SHP77 treated with DMSO at 0.1 percent for 48 hours (cell line): ENCODE results near the gene INPP4B.

Source experiments
- DNase-seq: peaks from one replicate; lab custom pipeline; 2025; lab: John Stamatoyannopoulos, UW

INPP4B gene

DNA sequence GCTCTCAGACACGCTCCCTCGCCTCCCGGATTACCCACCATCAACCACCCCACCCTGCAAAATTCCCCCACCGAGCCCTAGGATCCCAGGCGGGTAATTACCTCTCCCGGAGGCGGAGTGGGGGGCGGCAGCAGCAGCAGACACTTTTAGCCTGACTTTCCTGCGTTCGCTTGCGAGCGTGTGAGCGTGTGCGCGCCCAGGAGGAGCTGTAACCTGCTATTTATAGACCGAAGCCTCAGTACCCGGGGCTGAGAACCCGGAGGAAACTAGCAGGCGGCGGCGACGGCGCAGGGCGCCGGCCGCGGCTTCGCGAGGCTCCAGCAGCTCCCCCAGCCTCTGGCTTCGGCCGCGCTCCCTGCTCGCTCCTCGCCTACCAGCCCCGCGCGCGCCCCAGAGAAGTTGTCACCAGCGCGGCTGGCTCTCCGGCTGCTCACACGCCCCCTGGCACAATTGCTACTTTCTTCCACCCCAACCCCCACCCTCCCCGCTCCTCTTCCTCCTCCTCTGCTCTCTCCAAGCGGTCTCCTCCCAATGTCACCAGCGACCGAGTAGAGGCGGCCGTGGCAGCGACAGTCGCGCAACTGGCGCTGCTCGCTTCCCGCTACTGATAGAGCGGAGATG, at the start of gene INPP4B:
Gene INPP4B (minus strand): TSS at position 194 of the 621 bp plus-strand sequence.
- no peak for DNase-seq

DNA sequence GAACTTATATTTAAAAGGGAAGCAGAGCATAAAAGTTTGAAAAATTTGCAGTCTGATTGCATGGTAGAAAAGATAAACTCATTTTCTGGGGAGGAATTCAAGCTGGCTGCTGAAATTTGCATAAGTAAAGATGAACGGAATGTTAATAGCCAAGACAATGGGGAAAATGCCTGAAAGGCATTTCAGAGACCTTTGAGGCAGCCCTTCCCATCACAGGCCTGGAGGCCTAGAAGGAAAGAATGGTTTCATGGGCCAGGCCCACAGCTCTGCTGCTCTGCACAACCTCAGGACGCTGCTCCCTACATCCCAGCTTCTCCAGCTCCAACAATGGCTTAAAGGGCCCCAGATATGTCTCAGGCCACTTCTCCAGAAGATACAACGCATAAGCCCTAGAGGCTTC, 46.9 kb upstream of the INPP4B start:
- DNase-seq, result no peak

DNA sequence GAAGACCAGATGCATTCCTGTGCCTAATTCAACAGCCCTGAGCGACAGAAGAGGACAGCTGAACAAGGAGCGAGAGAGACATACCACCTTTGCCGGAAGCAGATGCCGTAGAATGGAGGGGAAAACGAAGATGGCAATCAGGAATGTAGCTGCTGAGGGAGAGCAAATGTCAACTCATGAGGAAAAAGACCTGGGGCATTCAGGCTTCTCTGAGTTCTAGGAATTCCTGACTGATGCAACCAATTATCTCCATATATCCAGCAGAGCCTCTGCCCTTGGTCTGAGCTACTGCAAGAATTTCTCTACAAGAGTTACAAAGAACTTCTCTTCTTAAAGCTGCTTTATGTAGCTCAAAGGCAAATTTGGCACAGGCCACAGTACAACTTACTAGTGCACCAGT, 40.5 kb upstream of the INPP4B start:
- no peak for DNase-seq

- no peak for DNase-seq
Observed at GRCh38 chr4:142883040-142883832, 37.1 kb upstream of the INPP4B start.

GRCh38 chr4:142882159-142882558, 36.1 kb upstream of the INPP4B start:
- no peak for DNase-seq

GRCh38 chr4:142881331-142881730, 35.2 kb upstream of the INPP4B start:
- no peak for DNase-seq

DNA sequence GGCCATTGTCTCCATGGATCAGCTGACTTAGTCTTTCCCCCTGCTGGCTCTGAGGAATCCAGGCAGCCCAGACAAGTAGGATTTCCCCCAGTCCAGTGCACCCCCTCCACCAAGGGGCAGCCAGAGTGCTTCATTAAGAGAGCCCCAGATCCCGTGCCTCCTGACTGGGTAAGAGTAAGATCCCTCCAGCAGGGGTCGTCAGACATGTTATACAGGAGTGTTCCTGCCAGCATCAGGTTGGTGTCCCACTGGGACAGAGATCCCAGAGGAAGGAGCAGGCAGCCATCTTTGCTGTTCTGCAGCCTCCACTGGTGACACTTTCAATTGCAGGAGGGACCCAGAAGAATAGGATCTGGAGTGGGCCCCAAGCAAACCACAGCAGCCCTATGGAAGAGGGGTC, 29.0 kb upstream of the INPP4B start:
- no peak for DNase-seq

DNA sequence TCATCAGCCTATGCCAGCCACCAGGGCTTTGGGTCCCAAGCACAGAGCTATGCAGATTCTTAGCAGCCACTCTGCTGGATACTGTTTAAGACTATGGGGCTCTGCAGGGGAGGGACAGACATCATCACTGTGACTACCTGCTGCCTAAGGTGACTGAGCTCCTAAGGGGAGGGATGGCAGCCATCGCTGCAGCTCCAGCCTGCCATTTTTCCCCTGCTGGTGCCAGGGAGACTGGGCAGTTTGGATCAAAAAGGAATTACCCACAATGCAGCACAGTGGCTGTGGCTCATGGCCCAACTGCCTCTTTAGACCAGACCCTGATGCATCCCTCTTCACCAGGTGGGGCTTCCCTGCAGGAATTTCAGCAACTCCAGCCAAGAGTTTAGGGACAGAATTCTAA, 28.6 kb upstream of the INPP4B start:
- DNase-seq, result no peak

DNA sequence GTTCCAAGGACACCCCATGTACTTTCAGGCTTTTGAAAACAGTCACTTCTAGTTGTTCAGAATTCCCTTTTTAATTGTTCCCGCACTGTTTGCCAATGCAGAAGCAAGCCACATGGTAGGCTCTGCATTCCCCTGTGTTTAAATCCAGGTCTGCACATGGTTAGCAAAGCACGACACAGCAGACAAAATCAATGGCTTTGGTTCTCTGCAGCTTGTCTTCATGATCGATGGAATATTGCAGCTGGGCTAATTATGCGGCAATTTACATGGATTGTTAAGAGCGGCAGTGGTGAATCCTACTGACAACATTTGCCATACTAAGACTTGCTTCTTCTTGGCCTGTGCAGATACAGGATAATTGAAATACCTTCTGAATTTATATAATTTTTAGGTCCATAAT, 20.6 kb upstream of the INPP4B start:
- no peak for DNase-seq

DNA sequence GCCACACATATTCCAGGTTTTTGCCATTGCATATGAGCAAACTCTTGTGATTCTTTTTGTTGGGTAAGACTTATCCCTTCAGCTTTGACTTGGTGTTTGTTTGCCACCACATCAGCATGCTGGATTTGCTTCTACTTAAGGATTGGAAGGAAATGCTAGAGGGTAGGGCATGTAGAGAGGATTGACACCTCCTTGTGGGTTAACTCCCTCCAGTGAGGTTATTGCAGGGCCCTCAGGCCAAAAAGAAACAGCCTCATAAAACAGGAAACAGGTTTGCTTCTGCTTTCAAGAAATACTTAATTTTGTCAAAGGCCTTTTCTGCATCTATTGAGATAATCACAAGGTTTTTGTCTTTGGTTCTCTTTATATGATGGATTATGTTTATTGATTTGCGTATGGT, 15.2 kb upstream of the INPP4B start:
- DNase-seq, result no peak

GRCh38 chr4:142858965-142859364, 12.9 kb upstream of the INPP4B start:
- no peak for DNase-seq

DNA sequence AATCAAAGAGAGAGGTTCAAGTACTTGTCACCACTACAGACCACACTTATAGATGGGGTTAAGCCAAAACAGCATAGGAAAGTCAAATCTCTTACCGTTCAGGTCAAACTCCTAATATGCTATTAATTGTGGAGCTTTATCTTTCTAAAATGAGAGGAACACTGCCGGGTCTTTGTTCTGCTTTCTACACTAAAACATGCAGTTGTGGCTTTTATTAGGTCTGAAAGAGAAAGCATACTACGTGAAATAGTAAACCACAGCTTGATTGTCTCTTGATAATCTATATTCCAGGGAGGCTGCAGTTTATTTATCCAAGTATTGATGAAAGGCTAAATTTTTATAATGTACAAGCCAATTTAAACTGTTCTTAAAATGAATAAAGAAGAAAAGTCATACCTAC, 12.3 kb upstream of the INPP4B start:
- no peak for DNase-seq

DNA sequence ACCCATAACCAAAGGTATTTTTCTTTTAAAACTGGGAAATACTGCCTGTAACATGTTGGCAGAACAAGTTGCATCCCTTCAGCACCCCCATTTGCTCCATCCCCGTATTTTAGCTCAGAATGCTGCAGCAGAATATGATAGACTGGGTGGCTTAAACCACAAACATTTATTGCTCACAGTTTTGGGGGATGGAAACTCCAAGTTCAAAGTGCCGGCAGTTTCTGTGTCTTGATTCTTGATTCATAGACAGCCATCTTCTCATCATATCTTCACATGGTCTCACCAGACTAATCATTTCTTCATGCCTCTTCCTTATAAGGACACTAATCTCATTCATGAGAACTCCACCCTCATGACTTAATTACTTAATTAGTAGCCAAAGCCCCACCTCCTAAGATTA, 10.5 kb upstream of the INPP4B start:
- DNase-seq, result no peak

- no peak for DNase-seq
Observed at GRCh38 chr4:142850478-142850877, 4.4 kb upstream of the INPP4B start.

GRCh38 chr4:142846729-142847596, 862 bp upstream of the INPP4B start:
- no peak for DNase-seq

- DNase-seq, result no peak
Observed at GRCh38 chr4:142845293-142846107, 601 bp downstream of the INPP4B start.

GRCh38 chr4:142844782-142845181, 1.3 kb downstream of the INPP4B start:
- no peak for DNase-seq

DNA sequence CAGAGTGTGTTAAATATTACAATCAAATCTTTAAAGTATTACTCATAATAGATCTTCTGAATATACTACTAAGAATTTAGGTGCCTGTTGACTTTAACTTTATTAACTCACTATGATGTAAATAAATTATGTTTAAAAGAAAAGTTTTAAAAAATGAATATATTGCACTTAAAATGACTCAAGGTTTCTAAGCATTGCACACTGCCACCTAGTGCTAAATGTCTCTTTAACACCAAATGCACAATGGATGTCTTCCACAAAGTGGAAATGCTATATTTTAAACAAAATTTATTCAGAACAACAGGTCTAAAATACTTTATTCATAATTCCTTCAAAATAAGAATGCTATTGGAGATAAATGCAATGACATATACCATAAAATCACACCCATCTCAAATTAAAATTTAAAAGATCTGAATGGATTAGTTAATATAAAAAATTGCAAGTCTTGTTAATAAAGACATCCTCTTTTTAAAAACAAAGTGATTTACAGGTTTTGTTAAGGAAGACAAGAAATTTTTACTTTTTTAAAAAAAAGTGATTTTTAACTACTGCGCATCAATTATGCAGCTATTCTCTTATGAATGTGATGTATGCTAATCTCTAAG, 5.5 kb downstream of the INPP4B start:
- DNase-seq, result no peak

- no peak for DNase-seq
Observed at GRCh38 chr4:142838778-142839177, 7.3 kb downstream of the INPP4B start.

DNA sequence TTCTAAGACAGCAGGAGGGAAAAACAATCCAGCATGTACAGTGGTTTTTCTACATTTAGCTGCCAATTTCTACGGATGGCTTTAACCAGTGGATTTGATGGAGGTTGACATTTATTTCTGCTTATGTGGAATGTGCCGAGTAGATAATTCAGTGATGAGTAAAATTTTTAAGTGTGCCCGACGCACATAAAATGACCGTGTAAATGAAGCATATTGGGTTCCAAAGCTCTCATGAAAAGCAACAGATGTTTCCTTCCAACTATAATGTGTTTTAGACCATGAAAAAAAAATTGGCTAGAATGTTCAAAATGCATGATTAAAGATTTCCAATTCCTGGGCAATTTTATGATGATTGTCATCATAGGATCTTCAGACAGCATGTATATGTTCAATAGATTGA, 14.1 kb downstream of the INPP4B start:
- no peak for DNase-seq

DNA sequence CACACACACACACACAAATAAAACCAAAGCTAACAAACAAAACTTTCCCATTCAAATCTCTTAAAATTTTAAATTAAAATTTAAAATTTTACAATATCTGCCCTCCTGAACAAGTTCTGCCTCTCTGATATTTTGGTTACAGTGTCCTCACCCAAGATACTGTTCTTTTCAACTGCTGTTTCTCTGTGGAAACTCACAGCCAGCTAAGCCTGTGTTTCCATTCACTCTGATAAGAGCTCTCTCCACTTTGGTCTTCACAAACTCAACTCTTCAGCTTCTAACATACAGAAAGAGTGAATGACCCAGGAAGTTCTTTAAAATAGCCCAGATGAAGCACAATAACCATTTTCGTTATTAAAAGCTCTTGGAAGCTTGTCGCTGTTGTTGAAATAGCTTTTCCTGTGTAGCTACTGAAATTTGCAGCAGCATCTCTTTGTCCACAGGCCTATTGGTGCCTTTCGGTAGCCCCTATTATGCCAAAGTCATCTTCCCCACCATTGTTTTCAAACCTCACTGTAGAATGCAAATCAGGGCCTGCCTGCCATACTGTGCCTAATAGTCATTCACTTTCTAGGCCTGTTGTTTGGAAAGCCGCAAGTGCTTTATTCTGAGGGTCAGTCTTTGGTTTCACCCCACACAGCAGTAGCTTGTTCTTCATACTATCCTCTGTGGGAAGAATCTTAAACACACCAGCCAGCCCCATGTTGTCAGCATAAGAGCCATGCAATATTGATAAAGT, 19.4 kb downstream of the INPP4B start:
- no peak for DNase-seq
